ENCODE measurements around the gene PLXNA2. TPM values are rescaled to one million over a fixed set of nuclear protein-coding genes. Genes with fewer than 3 reads are reported as not detected.

PLXNA2 gene
- total RNA-seq, 1 experiment from 2014 or later, result 10.2 TPM

DNA sequence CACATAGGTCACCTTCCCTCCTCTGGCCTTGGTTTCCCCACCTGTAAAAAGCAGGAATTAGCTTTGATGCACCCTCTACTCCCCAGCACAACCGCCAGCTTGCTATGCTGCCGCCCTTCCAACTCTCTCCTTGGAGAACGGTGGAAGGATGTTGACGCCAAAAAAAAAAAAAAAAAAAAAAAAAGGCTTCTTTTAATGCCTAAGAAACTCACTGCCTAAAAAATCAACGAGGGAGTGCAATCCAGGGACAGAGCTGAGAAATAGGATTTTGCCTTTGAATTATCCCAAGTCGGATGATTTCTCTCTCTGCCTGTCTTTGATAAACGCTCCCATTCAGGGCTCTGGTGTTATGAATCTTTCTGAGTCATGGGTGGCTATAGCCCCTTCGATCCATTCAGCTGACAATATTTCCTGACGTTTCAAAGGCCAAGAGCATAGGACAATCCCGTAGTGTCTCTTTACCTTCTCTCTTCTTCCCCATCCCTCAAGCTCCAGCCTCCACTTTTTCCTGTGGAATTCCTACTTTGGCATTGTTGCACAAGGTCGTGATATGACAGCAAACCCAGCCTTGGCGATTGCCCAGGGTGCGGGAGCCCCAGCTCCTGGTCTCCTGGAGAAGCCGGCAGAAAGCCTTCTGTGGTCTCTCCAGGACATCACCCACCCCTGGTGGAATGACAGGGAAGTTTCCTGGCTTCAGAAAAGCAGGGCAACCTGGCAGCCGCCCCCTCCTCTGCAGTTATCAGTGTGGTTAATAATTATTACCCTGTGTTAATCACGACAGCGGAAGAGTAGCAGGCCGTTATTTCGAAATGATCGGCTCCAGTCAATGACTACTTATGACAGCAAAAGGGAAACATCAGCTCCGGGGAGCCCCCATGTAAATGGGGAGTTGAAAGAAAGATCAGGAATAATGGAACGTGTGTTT, 8.0 kb upstream of the PLXNA2 start:
- ChIA-PET CTCF (interaction anchor here (0.7 kb wide), 1 partner anchor 30 kb away, joined by 3 read pairs; no protein-coding TSS in a partner anchor), POLR2A (ENCODE audit: unreplicated experiment) (no interaction called here)
- DNase-seq, result no peak
- no peaks in the 10 kb centered on the region for H4K20me1 ChIP-seq (ENCODE audit: insufficient read depth)
- BruUV-seq (replicated peaks), result no TSS peak
- H3F3A ChIP-seq (ENCODE audit: insufficient read depth, low read depth), result peaks cover 6% of the 10 kb centered on the region; the same call in 1 of the 2 replicates
- no peaks in the 10 kb centered on the region for H3K9me2 ChIP-seq (ENCODE audit: insufficient read depth)
- H3K9me3 ChIP-seq (ENCODE audit: insufficient read depth, low read depth), result no peaks in the 10 kb centered on the region
- H3K4me1 ChIP-seq (replicated peaks; ENCODE audit: insufficient read depth), result no peaks in the 10 kb centered on the region; the same call in 1 of the 2 replicates
- peaks cover 10% of the 10 kb centered on the region for H3K27me3 ChIP-seq (ENCODE audit: insufficient read depth, low read depth)
- no peaks in the 10 kb centered on the region for H3K36me3 ChIP-seq (ENCODE audit: low read depth)
- H2AFZ ChIP-seq, result no peak overlapping the region
- intact Hi-C loops (cut with micrococcal nuclease; ENCODE audit: unreplicated experiment), result no loop called here
- H3K27ac ChIP-seq, result no peak overlapping the region
- H3K4me2 ChIP-seq, result no peak overlapping the region
- TF ChIP-seq EZH2 (IDR thresholded peaks at IDR 0.05; ENCODE audit: low read depth) (no peak), CTCF (conservative IDR thresholded peaks at IDR 0.05) (no peak)
- no peaks in the 10 kb centered on the region for H3K79me2 ChIP-seq (ENCODE audit: low read depth)
- no peak overlapping the region for H3K4me3 ChIP-seq

DNA sequence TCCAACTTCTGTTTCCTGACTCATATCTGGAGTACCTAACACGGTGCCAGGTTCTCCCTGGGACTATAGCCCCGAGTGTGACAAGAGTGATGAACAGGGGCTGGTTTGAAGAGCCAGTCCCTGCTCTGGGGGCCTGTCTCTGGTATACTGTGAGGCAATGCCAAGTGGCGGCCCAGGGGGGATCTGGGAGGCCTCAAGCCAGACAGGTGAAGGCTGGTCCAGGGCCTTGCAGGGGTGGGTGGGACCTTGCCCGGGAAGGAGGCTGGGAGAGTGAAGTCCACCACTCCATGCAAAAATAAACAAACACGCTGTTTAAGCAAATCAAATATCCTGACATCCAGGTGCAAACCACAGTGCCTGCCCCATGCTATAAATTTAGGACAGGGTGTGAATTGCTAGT, 6.8 kb upstream of the PLXNA2 start:
- H3K36me3 ChIP-seq (ENCODE audit: low read depth), result no peaks in the 10 kb centered on the region
- no peak overlapping the region for H3K27ac ChIP-seq
- no peak overlapping the region for H3K4me2 ChIP-seq
- no peak for DNase-seq
- CTCF ChIA-PET, result interaction anchor here (0.9 kb wide), 1 partner anchor 229 kb away, joined by 3 read pairs; no protein-coding TSS in a partner anchor
- peaks cover 6% of the 10 kb centered on the region; the same call in 1 of the 2 replicates for H3F3A ChIP-seq (ENCODE audit: insufficient read depth, low read depth)
- H3K4me3 ChIP-seq, result no peak overlapping the region
- H2AFZ ChIP-seq, result no peak overlapping the region
- no peaks in the 10 kb centered on the region for H3K9me2 ChIP-seq (ENCODE audit: insufficient read depth)
- H3K9me3 ChIP-seq (ENCODE audit: insufficient read depth, low read depth), result no peaks in the 10 kb centered on the region
- no peaks in the 10 kb centered on the region; the same call in 1 of the 2 replicates for H3K4me1 ChIP-seq (replicated peaks; ENCODE audit: insufficient read depth)
- H3K27me3 ChIP-seq (ENCODE audit: insufficient read depth, low read depth), result peaks cover 10% of the 10 kb centered on the region
- TF ChIP-seq CTCF (conservative IDR thresholded peaks at IDR 0.05) (no peak), EZH2 (IDR thresholded peaks at IDR 0.05; ENCODE audit: low read depth) (no peak)
- POLR2A ChIA-PET (ENCODE audit: unreplicated experiment), result no interaction called here
- no TSS peak for BruUV-seq (replicated peaks)
- H4K20me1 ChIP-seq (ENCODE audit: insufficient read depth), result no peaks in the 10 kb centered on the region
- intact Hi-C loops (cut with micrococcal nuclease; ENCODE audit: unreplicated experiment), result no loop called here
- no peaks in the 10 kb centered on the region for H3K79me2 ChIP-seq (ENCODE audit: low read depth)

GRCh38 chr1:208250613-208251012, 6.4 kb upstream of the PLXNA2 start:
- H3K4me1 ChIP-seq (replicated peaks; ENCODE audit: insufficient read depth), result no peaks in the 10 kb centered on the region; the same call in 1 of the 2 replicates
- CTCF ChIA-PET, result interaction anchor here (0.9 kb wide), 1 partner anchor 228 kb away, joined by 3 read pairs; no protein-coding TSS in a partner anchor
- no peak overlapping the region for H3K27ac ChIP-seq
- H3K9me2 ChIP-seq (ENCODE audit: insufficient read depth), result no peaks in the 10 kb centered on the region
- no peak overlapping the region for H3K4me3 ChIP-seq
- no peak overlapping the region for H3K4me2 ChIP-seq
- no peaks in the 10 kb centered on the region for H4K20me1 ChIP-seq (ENCODE audit: insufficient read depth)
- H3F3A ChIP-seq (ENCODE audit: insufficient read depth, low read depth), result peaks cover 6% of the 10 kb centered on the region; the same call in 1 of the 2 replicates
- intact Hi-C loops (cut with micrococcal nuclease; ENCODE audit: unreplicated experiment), result no loop called here
- BruUV-seq (replicated peaks), result no TSS peak
- TF ChIP-seq EZH2 (IDR thresholded peaks at IDR 0.05; ENCODE audit: low read depth), result no peak
- TF ChIP-seq CTCF (conservative IDR thresholded peaks at IDR 0.05), result no peak
- POLR2A ChIA-PET (ENCODE audit: unreplicated experiment), result no interaction called here
- H3K36me3 ChIP-seq (ENCODE audit: low read depth), result no peaks in the 10 kb centered on the region
- H3K79me2 ChIP-seq (ENCODE audit: low read depth), result no peaks in the 10 kb centered on the region
- H2AFZ ChIP-seq, result no peak overlapping the region
- no peaks in the 10 kb centered on the region for H3K9me3 ChIP-seq (ENCODE audit: insufficient read depth, low read depth)
- no peak for DNase-seq
- peaks cover 10% of the 10 kb centered on the region for H3K27me3 ChIP-seq (ENCODE audit: insufficient read depth, low read depth)

Measured in PC-9 (cell line).